Body of pancreas (tissue), 4 donors: ENCODE results near the gene HYCC1. TPM values are rescaled to one million over a fixed set of nuclear protein-coding genes. Genes with fewer than 3 reads are reported as not detected.

Experiments
- ATAC-seq: fragments of 150-250 bp; one replicate; pipeline ENCODE4 v1.9.1; 2016
- DNase-seq, 4 donors: peaks; one replicate each; pipeline ENCODE4 v3.0.0-alpha.2; 2019
- H3K27ac ChIP-seq, 4 donors: fragments of 200-600 bp; sonication (generic); 1 replicate in 3 of 4; 2 replicates in 1 of 4; pipeline versions ENCODE4 v1.5.1 to v1.6.1; 2016 to 2019; ENCODE audit warnings: mild to moderate bottlenecking in 1 of 4, mixed read lengths in 1 of 4, moderate library complexity in 1 of 4
- H3K27me3 ChIP-seq, 2 donors: fragments of 200-600 bp; sonication (generic); one replicate each; pipeline ENCODE4 v1.6.0; 2016; ENCODE audit warnings: mild to moderate bottlenecking in 1 of 2
- H3K36me3 ChIP-seq, 2 donors: fragments of 200-600 bp; sonication (generic); replicated peaks in 1 of 2; 2 replicates each; pipeline ENCODE4 v1.5.1; 2016; ENCODE audit warnings: low read depth in 2 of 2; ENCODE audit not compliant: insufficient read depth in 1 of 2
- H3K4me1 ChIP-seq: fragments of 200-600 bp; sonication (generic); one replicate; pipeline ENCODE4 v1.6.0; 2016
- H3K4me3 ChIP-seq, 2 donors: fragments of 200-600 bp; sonication (generic); 1 replicate in 1 of 2; 2 replicates in 1 of 2; pipeline ENCODE4 v1.5.1; 2016 to 2019
- H3K9me3 ChIP-seq, 3 donors: fragments of 200-600 bp; sonication (generic); 1 replicate in 2 of 3; 2 replicates in 1 of 3; pipeline ENCODE4 v1.5.1; 2016
- POLR2A ChIP-seq, 3 donors: fragments of 450-650 bp; IDR thresholded peaks; one replicate each; pipeline ENCODE4 v1.6.1; 2016; ENCODE audit warnings: antibody characterized with exemption in 3 of 3, mild to moderate bottlenecking in 2 of 3
- WGBS, 2 donors: methylation state at CpG; one replicate each; pipeline ENCODE4 v1.1.5; 2017; 5-methylcytosine and 5-hydroxymethylcytosine counted together
- intact Hi-C: fragments of 100-400 bp; cut with DNase I; formaldehyde crosslinking; loops from one replicate; pipeline ENCODE4 v1.15.1; 2023
- total RNA-seq, 2 donors: library from RNA; depleted of rRNA; stranded (reverse); fragments of >200 nt; gene quantifications; one replicate each; pipeline ENCODE4 v1.1.0, GENCODE V29; 2016
- TF ChIP-seq, protein P1 (sequence below), 7 experiments: fragments of 450-650 bp in 4 of 7; fragments of 200-600 bp in 3 of 7; sonication (generic) in 3 of 7; IDR thresholded peaks; one replicate each; pipeline ENCODE4 v1.5.1; 2016 to 2019; ENCODE audit warnings: antibody characterized with exemption in 7 of 7

The HYCC1 gene
- total RNA-seq, 2 donors from 2014 or later, result 8.6 to 10.5 TPM

- no peaks in the 10 kb centered on the region for H3K27me3 ChIP-seq
- TF ChIP-seq POLR2A (IDR thresholded peaks at IDR 0.05), result no peak
- TF ChIP-seq, protein P1, sequence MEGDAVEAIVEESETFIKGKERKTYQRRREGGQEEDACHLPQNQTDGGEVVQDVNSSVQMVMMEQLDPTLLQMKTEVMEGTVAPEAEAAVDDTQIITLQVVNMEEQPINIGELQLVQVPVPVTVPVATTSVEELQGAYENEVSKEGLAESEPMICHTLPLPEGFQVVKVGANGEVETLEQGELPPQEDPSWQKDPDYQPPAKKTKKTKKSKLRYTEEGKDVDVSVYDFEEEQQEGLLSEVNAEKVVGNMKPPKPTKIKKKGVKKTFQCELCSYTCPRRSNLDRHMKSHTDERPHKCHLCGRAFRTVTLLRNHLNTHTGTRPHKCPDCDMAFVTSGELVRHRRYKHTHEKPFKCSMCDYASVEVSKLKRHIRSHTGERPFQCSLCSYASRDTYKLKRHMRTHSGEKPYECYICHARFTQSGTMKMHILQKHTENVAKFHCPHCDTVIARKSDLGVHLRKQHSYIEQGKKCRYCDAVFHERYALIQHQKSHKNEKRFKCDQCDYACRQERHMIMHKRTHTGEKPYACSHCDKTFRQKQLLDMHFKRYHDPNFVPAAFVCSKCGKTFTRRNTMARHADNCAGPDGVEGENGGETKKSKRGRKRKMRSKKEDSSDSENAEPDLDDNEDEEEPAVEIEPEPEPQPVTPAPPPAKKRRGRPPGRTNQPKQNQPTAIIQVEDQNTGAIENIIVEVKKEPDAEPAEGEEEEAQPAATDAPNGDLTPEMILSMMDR (IDR thresholded peaks at IDR 0.05), result no peak
- intact Hi-C loops, result no loop called here
- no peak overlapping the region for H3K4me3 ChIP-seq
- H3K9me3 ChIP-seq, result no peaks in the 10 kb centered on the region
- no peak overlapping the region for H3K27ac ChIP-seq
- no peaks in the 10 kb centered on the region for H3K36me3 ChIP-seq
- no peaks in the 10 kb centered on the region for H3K4me1 ChIP-seq
- DNase-seq (no peak), ATAC-seq (no peak)
- WGBS, 2 donors, result 97% methylated on average over 1 of the region's 1 CpG
Observed at GRCh38 chr7:23021596-23021995, 7.7 kb upstream of the HYCC1 start.

DNA sequence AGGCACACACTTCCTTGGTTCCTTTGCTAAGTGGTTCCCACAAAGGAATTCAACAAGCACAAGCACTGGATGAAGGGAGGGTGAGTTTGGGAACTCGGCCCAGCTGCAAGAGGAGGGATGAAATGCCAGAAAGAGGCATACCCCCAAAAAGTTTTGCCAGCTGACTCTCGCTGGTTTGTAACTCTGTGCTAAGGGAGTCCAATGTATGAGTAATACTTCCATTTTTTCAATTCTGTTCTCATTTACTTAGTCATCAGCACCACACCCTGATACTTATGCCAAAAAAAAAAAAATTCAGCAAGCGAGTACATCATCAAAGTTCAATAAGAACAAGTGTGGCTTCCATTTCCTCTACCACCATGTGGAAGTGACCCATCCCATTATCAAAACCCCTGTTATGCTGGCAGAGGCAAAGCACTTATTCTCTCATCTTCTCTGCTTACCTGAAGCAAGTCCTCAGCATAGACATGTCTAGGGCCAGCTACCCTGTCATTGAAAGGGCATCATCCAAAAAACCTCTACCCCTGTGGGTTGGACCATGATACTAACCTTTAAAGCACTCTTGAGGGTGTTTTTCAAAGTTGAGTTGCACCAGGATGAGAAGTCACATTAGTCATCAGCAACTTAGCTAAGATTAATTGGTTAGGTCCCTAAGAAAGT, 6.9 kb upstream of the HYCC1 start:
- ATAC-seq (peak; percentile 60), DNase-seq (no peak)
- Histone ChIP-seq H3K27me3 (no peaks in the 10 kb centered on the region), H3K27ac (no peak overlapping the region), H3K4me1 (no peaks in the 10 kb centered on the region), H3K36me3 (no peaks in the 10 kb centered on the region), H3K9me3 (no peaks in the 10 kb centered on the region), H3K4me3 (no peak overlapping the region)
- TF ChIP-seq, protein P1 (IDR thresholded peaks at IDR 0.05), result no peak
- TF ChIP-seq POLR2A (IDR thresholded peaks at IDR 0.05), result no peak
- intact Hi-C loops, result no loop called here
- 56 to 66% methylated on average over 3 of the region's 3 CpGs for WGBS, 2 donors

DNA sequence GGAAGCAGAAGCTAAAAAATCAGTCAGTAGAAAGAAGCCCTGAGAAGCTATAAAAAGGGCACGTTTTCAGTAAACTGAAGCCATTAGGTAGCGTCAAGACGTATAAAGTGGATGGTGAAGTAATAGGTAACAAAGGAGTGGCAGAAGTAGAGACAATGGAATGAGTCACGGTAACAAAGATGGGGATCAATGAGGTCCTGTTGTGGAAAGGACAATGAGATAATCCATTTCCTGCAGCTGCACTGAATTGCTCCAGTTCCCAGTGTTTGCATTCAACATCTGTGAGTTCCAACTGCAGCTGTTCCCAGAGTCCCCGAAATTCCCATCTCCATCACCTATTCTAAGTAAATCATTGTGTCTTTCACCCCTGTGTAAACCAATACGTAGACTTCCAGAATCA, 4.8 kb upstream of the HYCC1 start:
- intact Hi-C loops, result no loop called here
- no peak overlapping the region for H3K4me3 ChIP-seq
- ATAC-seq (no peak), DNase-seq (no peak)
- no peaks in the 10 kb centered on the region for H3K27me3 ChIP-seq
- H3K27ac ChIP-seq, result no peak overlapping the region
- H3K36me3 ChIP-seq, result no peaks in the 10 kb centered on the region
- no peak for TF ChIP-seq POLR2A (IDR thresholded peaks at IDR 0.05)
- TF ChIP-seq, protein P1 (IDR thresholded peaks at IDR 0.05), result no peak
- H3K4me1 ChIP-seq, result peaks cover 8% of the 10 kb centered on the region
- 56 to 67% methylated on average over 6 of the region's 6 CpGs for WGBS, 2 donors
- no peaks in the 10 kb centered on the region for H3K9me3 ChIP-seq

- intact Hi-C loops, result no loop called here
- no peaks in the 10 kb centered on the region for H3K27me3 ChIP-seq
- DNase-seq (no peak), ATAC-seq (no peak)
- H3K36me3 ChIP-seq, result no peaks in the 10 kb centered on the region
- H3K4me1 ChIP-seq, result peaks cover 8% of the 10 kb centered on the region
- H3K4me3 ChIP-seq, result no peak overlapping the region
- H3K27ac ChIP-seq, result no peak overlapping the region
- TF ChIP-seq POLR2A (IDR thresholded peaks at IDR 0.05), result no peak
- TF ChIP-seq, protein P1 (IDR thresholded peaks at IDR 0.05), result no peak
- 37 to 41% methylated on average over 3 of the region's 3 CpGs for WGBS, 2 donors
- H3K9me3 ChIP-seq, result no peaks in the 10 kb centered on the region
Observed at GRCh38 chr7:23017309-23017708, 3.4 kb upstream of the HYCC1 start.
